HG03095 (cell line): ENCODE results near the gene MED28.
A peak's percentile ranks its signal among the peaks of the same experiment; 100 is the strongest.
"Not testable (repeated sequence)": the region's sequence is repeated elsewhere in the genome, so short reads cannot be mapped to it uniquely, and the experiment has no call there.

ENCODE experiments used
- ATAC-seq: cut with Tn5 transposase; IDR thresholded peaks from one replicate; pipeline ENCODE4 v1.9.1; 2021; ENCODE audit warnings: moderate library complexity; ENCODE audit not compliant: unreplicated experiment

MED28 gene

GRCh38 chr4:17614416-17615299, at the start of gene MED28:
MED28 (plus strand) TSS chr4:17614641; CDS start chr4:17614655, 14 bp downstream.
- peak; percentile 92 for ATAC-seq

GRCh38 chr4:17565846-17566245, 48.6 kb upstream of the MED28 start:
- no peak for ATAC-seq

- ATAC-seq: no peak
Observed at GRCh38 chr4:17567271-17567670, 47.2 kb upstream of the MED28 start.

GRCh38 chr4:17574206-17574605, 40.2 kb upstream of the MED28 start:
- ATAC-seq: no peak

- not testable (repeated sequence) for ATAC-seq
Observed at GRCh38 chr4:17575177-17575576, 39.3 kb upstream of the MED28 start.

GRCh38 chr4:17576932-17577664, 37.3 kb upstream of the MED28 start, which contains the start of gene LAP3:
LAP3 (plus strand) TSS chr4:17577198; CDS start chr4:17577466, 268 bp downstream.
- ATAC-seq: peak; percentile 86

GRCh38 chr4:17577665-17578481, 36.6 kb upstream of the MED28 start:
- ATAC-seq: no peak

GRCh38 chr4:17578482-17578891, 36.0 kb upstream of the MED28 start:
- peak; percentile 25 for ATAC-seq

GRCh38 chr4:17580969-17581368, 33.5 kb upstream of the MED28 start:
- no peak for ATAC-seq

- no peak for ATAC-seq
Observed at GRCh38 chr4:17583276-17583675, 31.2 kb upstream of the MED28 start.

GRCh38 chr4:17583941-17584340, 30.5 kb upstream of the MED28 start:
- ATAC-seq: no peak

GRCh38 chr4:17584521-17585213, 29.8 kb upstream of the MED28 start:
- ATAC-seq: no peak

GRCh38 chr4:17587094-17587822, 27.2 kb upstream of the MED28 start:
- no peak for ATAC-seq

GRCh38 chr4:17589355-17589754, 25.1 kb upstream of the MED28 start:
- no peak for ATAC-seq

- peak; percentile 75 for ATAC-seq
Observed at GRCh38 chr4:17595471-17596005, 18.9 kb upstream of the MED28 start.

GRCh38 chr4:17597517-17597916, 16.9 kb upstream of the MED28 start:
- no peak for ATAC-seq

GRCh38 chr4:17599826-17600225, 14.6 kb upstream of the MED28 start:
- no peak for ATAC-seq

GRCh38 chr4:17605236-17605635, 9.2 kb upstream of the MED28 start:
- ATAC-seq: no peak

- ATAC-seq: peak; percentile 45
Observed at GRCh38 chr4:17613761-17614415, 553 bp upstream of the MED28 start.
